GM10266 (cell line): ENCODE results near the gene TMEM186.
"Not testable (repeated sequence)": the region's sequence is repeated elsewhere in the genome, so short reads cannot be mapped to it uniquely, and the experiment has no call there.

ENCODE experiments used
- DNase-seq: peaks from one replicate; pipeline ENCODE4 v3.0.0; 2012; ENCODE audit errors: extremely low spot score
- CTCF ChIP-seq: IDR thresholded peaks from 2 replicates; pipeline ENCODE4 v1.5.1; 2012; ENCODE audit warnings: mild to moderate bottlenecking, low read depth; ENCODE audit not compliant: control insufficient read depth, insufficient read depth; ENCODE audit errors: missing control alignments

TMEM186 gene

DNA sequence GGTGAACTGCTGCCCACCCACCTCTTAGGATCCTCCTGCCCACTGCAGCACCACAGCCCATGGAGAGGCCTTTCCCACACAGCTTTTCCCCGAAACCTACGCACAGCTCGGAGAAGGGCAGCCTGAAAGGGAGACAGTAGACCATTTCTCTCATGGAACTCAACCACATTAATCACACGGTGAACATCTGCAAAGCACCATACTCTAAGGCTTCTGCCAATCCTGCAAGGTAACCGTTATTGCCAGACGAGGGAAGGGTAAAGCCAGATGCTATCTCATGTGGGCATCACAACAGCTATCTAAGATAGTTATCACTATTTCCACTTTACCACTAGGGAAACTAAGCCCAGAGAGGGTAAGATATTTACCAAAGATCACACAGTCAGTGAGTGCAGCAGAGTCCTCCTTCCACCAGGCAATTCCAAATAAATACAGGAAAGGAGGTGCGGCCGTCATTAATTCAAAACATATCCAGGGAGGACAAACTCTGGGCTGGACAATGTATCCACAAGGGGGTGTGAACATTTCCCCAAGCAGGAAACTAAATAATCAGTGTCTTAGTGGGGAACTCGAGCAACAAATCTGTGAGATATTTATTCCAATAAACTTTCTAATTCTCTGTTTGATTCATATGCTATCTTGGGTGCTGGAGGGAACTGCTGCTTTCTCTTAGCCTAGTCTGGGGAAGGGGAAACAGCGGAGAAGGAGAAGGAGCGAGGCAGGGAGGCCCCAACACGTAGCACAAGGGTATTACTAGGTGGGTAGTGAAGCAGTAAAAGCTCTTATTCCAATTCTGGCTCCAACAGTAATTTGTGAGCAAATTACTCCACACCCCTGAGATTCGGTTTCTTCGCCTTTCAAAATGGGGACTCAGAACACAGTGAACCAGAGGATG is 723 bp downstream of the TMEM186 start:
- TF ChIP-seq CTCF, result no peak
- no peak for DNase-seq

- no peak for TF ChIP-seq CTCF
These were observed 1.6 kb downstream of the TMEM186 start for GRCh38 chr16:8795818-8796217.

GRCh38 chr16:8795091-8795490 is 2.3 kb downstream of the TMEM186 start:
- peak; percentile 22 for TF ChIP-seq CTCF
- DNase-seq, result no peak

More at GRCh38 chr16:8795818-8796217, 1.6 kb downstream of the TMEM186 start:
- no peak for DNase-seq

GRCh38 chr16:8788578-8789172 is 8.8 kb downstream of the TMEM186 start:
- DNase-seq, result no peak
- TF ChIP-seq CTCF, result no peak

DNA sequence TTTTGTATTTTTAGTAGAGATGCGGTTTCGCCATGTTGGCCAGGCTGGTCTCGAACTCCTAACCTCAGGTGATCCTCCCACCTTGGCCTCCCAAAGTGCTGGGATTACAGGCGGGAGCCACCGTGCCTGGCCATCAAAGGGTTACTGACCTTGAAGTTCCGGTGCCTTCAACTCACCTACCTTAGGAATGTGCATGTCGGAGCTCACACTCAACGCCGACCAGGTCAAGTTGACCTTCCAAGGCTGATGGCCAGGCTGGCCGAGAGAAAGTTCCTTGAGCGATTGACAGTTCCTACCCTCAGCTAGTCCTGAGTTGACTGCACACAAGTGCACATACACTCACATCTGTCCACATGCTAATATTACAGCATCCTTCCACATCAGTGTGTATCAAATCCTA is 11.1 kb downstream of the TMEM186 start:
- DNase-seq, result not testable (repeated sequence)

DNA sequence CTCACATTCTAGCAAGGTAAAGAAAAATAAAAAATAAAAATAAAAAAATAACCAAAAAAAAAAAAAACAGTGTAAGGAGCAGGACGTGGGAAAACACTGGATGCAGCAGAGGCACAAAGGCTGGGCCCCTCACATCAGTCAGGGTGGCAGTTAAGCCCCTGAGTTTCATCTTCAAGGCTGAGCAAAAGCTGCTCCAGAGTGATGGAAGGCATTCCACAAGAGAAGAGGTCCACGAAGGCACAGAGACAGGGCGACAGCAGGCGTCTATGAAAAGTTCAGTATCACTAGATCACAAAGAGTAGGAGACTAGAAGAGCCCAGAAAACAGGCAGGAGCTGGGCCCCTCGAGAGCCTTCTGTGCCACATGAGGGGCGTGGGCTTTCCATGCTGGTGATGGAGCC is 12.0 kb downstream of the TMEM186 start:
- DNase-seq, result no peak
- TF ChIP-seq CTCF, result no peak

GRCh38 chr16:8782673-8783072 is 14.8 kb downstream of the TMEM186 start:
- no peak for DNase-seq
- no peak for TF ChIP-seq CTCF

DNA sequence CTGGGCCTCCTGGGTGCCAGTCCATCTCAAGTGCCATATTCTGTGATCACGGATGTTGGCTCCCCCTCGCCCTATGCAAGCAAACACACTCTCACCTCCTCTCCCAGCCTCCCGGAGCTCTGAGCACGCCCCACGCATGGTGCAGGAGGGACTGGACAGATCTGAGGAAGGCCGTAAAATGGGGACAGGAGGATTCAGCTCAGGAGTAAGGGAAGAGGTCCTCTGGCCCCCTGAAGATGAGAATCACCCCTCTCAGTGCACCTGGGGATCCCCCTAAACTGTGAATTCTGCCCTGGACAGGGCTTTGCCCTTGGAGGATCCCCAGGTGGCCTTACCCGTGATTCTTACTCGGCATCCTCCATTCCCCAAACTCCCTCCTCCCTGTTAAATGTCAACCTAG is 15.6 kb downstream of the TMEM186 start:
- TF ChIP-seq CTCF, result no peak

More for the DNA sequence above, 15.6 kb downstream of the TMEM186 start:
- no peak for DNase-seq
